Osteoblast (primary cell): Measurements from ENCODE around the gene NRG3. TPM values are rescaled to one million over a fixed set of nuclear protein-coding genes. Genes with fewer than 3 reads are reported as not detected.
A peak's percentile ranks its signal among the peaks of the same experiment; 100 is the strongest.

ENCODE experiments used
- DNase-seq: peaks from one replicate; pipeline ENCODE4 v3.0.0; 2011; ENCODE audit warnings: low spot score, mixed read lengths; ENCODE audit not compliant: insufficient read length; ENCODE audit errors: missing footprints
- H2AFZ ChIP-seq: 2 replicates; pipeline ENCODE4 v1.6.0; 2011; ENCODE audit warnings: mild to moderate bottlenecking, low read length
- H3K27ac ChIP-seq: 2 replicates; pipeline ENCODE4 v1.5.1; 2011; ENCODE audit warnings: mild to moderate bottlenecking, low read depth, low read length, moderate library complexity
- H3K27me3 ChIP-seq: 2 replicates; pipeline ENCODE4 v1.6.0; 2012; ENCODE audit warnings: mild to moderate bottlenecking, control low read depth, inconsistent platforms, low read length, moderate library complexity; ENCODE audit not compliant: insufficient read depth
- H3K36me3 ChIP-seq: 2 replicates; pipeline ENCODE4 v1.5.1; 2011; ENCODE audit warnings: mild to moderate bottlenecking, low read length, control low read depth, moderate library complexity; ENCODE audit not compliant: insufficient read depth
- H3K4me1 ChIP-seq: 2 replicates; pipeline ENCODE4 v1.5.1; 2011; ENCODE audit warnings: mild to moderate bottlenecking, low read length, control low read depth, moderate library complexity; ENCODE audit not compliant: insufficient read depth
- H3K4me2 ChIP-seq: 2 replicates; pipeline ENCODE4 v1.6.0; 2011; ENCODE audit warnings: mild to moderate bottlenecking, low read length; ENCODE audit not compliant: insufficient read depth
- H3K4me3 ChIP-seq: fragments of 200-600 bp; sonication (generic); 3 replicates; pipeline ENCODE4 v1.5.1; 2012; ENCODE audit warnings: mild to moderate bottlenecking, low read length, inconsistent platforms; ENCODE audit not compliant: insufficient read depth
- H3K79me2 ChIP-seq: 2 replicates; pipeline ENCODE4 v1.6.0; 2012; ENCODE audit warnings: mild to moderate bottlenecking, low read length, control low read depth, inconsistent platforms; ENCODE audit not compliant: insufficient read depth
- H3K9me3 ChIP-seq: 2 replicates; pipeline ENCODE4 v1.5.1; 2011; ENCODE audit warnings: low read depth, low read length, control low read depth
- H4K20me1 ChIP-seq: 2 replicates; pipeline ENCODE4 v1.6.0; 2012; ENCODE audit warnings: mild to moderate bottlenecking, low read length, control low read depth; ENCODE audit not compliant: insufficient read depth
- total RNA-seq: library from RNA; depleted of rRNA; stranded (reverse); fragments of >200 nt; gene quantifications from 2 replicates; pipeline ENCODE4 v1.2.3, GENCODE V29; 2012
- TF ChIP-seq, protein P1 (sequence below): IDR thresholded peaks from 2 replicates; pipeline ENCODE4 v1.5.1; 2011; ENCODE audit warnings: mild to moderate bottlenecking, low read depth, low read length, moderate library complexity; ENCODE audit errors: extremely low read depth

The NRG3 gene
- total RNA-seq, 1 donor, result not detected

DNA sequence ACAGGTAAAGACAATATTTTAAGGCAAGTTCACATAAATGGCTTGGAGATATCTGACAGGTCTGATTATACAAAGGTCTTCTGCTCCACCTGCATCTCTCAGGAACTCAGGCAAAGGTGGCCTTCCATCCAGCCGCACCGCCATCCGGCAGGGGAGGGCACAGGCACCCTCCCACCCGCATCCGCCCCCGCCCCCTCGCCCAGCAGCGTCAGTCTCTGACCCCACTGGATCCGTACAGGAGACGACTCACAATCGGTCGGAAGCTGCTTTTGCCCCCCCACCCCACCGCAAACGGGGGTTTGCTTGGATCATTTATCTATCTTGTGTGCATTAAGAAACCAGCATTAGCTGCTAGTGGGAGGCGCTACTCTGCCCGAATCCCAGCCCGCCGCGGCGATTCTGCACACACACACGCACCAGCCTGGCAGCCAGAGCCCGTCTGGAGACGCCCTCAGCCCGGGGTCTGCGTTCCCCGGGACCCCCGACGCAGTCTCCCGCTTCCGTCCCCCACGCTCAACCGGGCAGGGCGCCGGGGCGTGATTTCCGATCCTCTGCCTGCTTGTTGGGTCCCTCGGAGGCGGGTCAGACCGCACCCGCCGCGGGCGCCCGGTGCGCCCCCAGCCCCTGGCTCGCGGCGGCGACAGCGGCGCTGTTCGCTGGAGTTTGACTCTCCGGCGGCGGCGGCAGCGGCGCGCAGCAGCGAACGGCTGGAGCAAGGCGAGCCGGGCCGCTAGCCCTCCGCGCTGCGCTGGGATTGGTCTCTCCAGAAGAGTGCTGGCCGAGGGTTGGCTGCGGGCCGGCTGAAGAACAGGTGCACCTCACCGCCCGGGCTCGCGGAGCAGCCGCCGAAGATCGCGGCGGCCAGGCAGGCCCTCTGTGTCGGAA is 820 bp upstream of the NRG3 start:
- Histone ChIP-seq H3K79me2 (no peaks in the 10 kb centered on the region), H2AFZ (no peak overlapping the region), H3K27ac (no peak overlapping the region), H3K4me3 (no peak overlapping the region), H3K27me3 (peaks cover 23% of the 10 kb centered on the region), H3K9me3 (no peaks in the 10 kb centered on the region), H3K4me2 (no peak overlapping the region), H3K36me3 (no peaks in the 10 kb centered on the region), H4K20me1 (no peaks in the 10 kb centered on the region), H3K4me1 (no peaks in the 10 kb centered on the region)
- TF ChIP-seq, protein P1, sequence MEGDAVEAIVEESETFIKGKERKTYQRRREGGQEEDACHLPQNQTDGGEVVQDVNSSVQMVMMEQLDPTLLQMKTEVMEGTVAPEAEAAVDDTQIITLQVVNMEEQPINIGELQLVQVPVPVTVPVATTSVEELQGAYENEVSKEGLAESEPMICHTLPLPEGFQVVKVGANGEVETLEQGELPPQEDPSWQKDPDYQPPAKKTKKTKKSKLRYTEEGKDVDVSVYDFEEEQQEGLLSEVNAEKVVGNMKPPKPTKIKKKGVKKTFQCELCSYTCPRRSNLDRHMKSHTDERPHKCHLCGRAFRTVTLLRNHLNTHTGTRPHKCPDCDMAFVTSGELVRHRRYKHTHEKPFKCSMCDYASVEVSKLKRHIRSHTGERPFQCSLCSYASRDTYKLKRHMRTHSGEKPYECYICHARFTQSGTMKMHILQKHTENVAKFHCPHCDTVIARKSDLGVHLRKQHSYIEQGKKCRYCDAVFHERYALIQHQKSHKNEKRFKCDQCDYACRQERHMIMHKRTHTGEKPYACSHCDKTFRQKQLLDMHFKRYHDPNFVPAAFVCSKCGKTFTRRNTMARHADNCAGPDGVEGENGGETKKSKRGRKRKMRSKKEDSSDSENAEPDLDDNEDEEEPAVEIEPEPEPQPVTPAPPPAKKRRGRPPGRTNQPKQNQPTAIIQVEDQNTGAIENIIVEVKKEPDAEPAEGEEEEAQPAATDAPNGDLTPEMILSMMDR, result no peak
- peak; percentile 76 for DNase-seq

DNA sequence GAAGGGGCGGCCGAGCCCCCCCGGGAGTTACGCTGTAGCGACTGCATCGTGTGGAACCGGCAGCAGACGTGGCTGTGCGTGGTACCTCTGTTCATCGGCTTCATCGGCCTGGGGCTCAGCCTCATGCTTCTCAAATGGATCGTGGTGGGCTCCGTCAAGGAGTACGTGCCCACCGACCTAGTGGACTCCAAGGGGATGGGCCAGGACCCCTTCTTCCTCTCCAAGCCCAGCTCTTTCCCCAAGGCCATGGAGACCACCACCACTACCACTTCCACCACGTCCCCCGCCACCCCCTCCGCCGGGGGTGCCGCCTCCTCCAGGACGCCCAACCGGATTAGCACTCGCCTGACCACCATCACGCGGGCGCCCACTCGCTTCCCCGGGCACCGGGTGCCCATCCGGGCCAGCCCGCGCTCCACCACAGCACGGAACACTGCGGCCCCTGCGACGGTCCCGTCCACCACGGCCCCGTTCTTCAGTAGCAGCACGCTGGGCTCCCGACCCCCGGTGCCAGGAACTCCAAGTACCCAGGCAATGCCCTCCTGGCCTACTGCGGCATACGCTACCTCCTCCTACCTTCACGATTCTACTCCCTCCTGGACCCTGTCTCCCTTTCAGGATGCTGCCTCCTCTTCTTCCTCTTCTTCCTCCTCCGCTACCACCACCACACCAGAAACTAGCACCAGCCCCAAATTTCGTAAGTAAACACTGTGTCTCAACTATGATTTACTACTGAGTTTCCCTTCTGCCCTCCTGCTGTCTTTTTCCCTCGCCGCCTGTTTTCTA is 666 bp downstream of the NRG3 start:
- H3K4me2 ChIP-seq, result no peak overlapping the region
- H3K36me3 ChIP-seq, result no peaks in the 10 kb centered on the region
- no peaks in the 10 kb centered on the region for H3K9me3 ChIP-seq
- TF ChIP-seq, protein P1, result no peak
- no peaks in the 10 kb centered on the region for H3K4me1 ChIP-seq
- no peak overlapping the region for H3K4me3 ChIP-seq
- H2AFZ ChIP-seq, result no peak overlapping the region
- peaks cover 23% of the 10 kb centered on the region for H3K27me3 ChIP-seq
- H3K27ac ChIP-seq, result no peak overlapping the region
- DNase-seq, result peak; percentile 52
- no peaks in the 10 kb centered on the region for H3K79me2 ChIP-seq
- H4K20me1 ChIP-seq, result no peaks in the 10 kb centered on the region

DNA sequence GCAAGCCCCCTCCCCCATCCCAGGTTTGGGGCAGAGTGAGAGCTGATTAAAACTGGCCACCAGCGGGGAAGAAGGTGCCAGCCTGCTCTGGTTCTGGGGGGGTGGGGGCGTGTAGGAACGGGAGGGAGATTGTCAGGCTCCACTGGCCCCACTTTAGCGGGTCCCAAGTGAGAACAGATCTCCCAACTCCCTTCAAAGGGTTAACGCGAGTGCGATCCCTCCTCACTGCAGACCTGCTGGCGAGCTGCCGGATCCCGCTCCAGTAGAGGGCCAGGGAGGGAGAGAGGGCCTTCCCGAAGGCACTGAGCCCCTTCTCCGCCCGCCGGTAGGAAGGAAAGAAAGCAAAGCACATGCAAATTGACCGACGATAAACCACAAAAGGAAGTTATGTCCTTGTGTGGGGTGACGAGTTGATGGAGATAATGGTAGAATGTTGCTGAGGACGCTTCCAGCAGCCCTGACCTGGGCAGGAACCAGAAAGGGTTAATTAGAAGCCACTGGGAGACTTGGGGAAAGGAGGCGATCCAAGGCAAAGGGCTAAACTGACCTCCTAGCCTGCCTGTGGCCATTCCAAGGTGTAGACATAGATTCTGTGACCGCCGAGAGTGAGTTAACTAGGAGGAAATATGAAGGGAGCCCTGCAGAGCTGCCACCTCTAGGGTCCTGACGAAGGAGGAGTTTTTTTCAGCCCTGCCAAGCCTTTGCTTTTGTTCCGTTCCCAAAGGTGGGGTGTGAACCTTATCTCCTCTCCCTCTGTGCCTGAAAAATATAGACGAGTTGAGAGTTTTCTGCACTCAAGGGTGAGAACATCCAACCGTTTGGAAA is 1.5 kb downstream of the NRG3 start:
- H3K27ac ChIP-seq, result no peak overlapping the region
- no peaks in the 10 kb centered on the region for H3K36me3 ChIP-seq
- no peaks in the 10 kb centered on the region for H3K4me1 ChIP-seq
- TF ChIP-seq, protein P1, result no peak
- no peak overlapping the region for H2AFZ ChIP-seq
- peak; percentile 61 for DNase-seq
- H3K9me3 ChIP-seq, result no peaks in the 10 kb centered on the region
- no peaks in the 10 kb centered on the region for H3K79me2 ChIP-seq
- H3K27me3 ChIP-seq, result peaks cover 23% of the 10 kb centered on the region
- no peak overlapping the region for H3K4me3 ChIP-seq
- H4K20me1 ChIP-seq, result no peaks in the 10 kb centered on the region
- no peak overlapping the region for H3K4me2 ChIP-seq
